Osteoblast (primary cell): ENCODE results near the gene CMKLR1. TPM values are rescaled to one million over a fixed set of nuclear protein-coding genes. Genes with fewer than 3 reads are reported as not detected.

Experiments
- DNase-seq: peaks from one replicate; pipeline ENCODE4 v3.0.0; 2011; ENCODE audit warnings: low spot score, mixed read lengths; ENCODE audit not compliant: insufficient read length; ENCODE audit errors: missing footprints
- H2AFZ ChIP-seq: 2 replicates; pipeline ENCODE4 v1.6.0; 2011; ENCODE audit warnings: mild to moderate bottlenecking, low read length
- H3K27ac ChIP-seq: 2 replicates; pipeline ENCODE4 v1.5.1; 2011; ENCODE audit warnings: mild to moderate bottlenecking, low read depth, low read length, moderate library complexity
- H3K27me3 ChIP-seq: 2 replicates; pipeline ENCODE4 v1.6.0; 2012; ENCODE audit warnings: mild to moderate bottlenecking, control low read depth, inconsistent platforms, low read length, moderate library complexity; ENCODE audit not compliant: insufficient read depth
- H3K36me3 ChIP-seq: 2 replicates; pipeline ENCODE4 v1.5.1; 2011; ENCODE audit warnings: mild to moderate bottlenecking, low read length, control low read depth, moderate library complexity; ENCODE audit not compliant: insufficient read depth
- H3K4me1 ChIP-seq: 2 replicates; pipeline ENCODE4 v1.5.1; 2011; ENCODE audit warnings: mild to moderate bottlenecking, low read length, control low read depth, moderate library complexity; ENCODE audit not compliant: insufficient read depth
- H3K4me2 ChIP-seq: 2 replicates; pipeline ENCODE4 v1.6.0; 2011; ENCODE audit warnings: mild to moderate bottlenecking, low read length; ENCODE audit not compliant: insufficient read depth
- H3K4me3 ChIP-seq: fragments of 200-600 bp; sonication (generic); 3 replicates; pipeline ENCODE4 v1.5.1; 2012; ENCODE audit warnings: mild to moderate bottlenecking, low read length, inconsistent platforms; ENCODE audit not compliant: insufficient read depth
- H3K79me2 ChIP-seq: 2 replicates; pipeline ENCODE4 v1.6.0; 2012; ENCODE audit warnings: mild to moderate bottlenecking, low read length, control low read depth, inconsistent platforms; ENCODE audit not compliant: insufficient read depth
- H3K9me3 ChIP-seq: 2 replicates; pipeline ENCODE4 v1.5.1; 2011; ENCODE audit warnings: low read depth, low read length, control low read depth
- H4K20me1 ChIP-seq: 2 replicates; pipeline ENCODE4 v1.6.0; 2012; ENCODE audit warnings: mild to moderate bottlenecking, low read length, control low read depth; ENCODE audit not compliant: insufficient read depth
- total RNA-seq: library from RNA; depleted of rRNA; stranded (reverse); fragments of >200 nt; gene quantifications from 2 replicates; pipeline ENCODE4 v1.2.3, GENCODE V29; 2012
- TF ChIP-seq, protein P1 (sequence below): IDR thresholded peaks from 2 replicates; pipeline ENCODE4 v1.5.1; 2011; ENCODE audit warnings: mild to moderate bottlenecking, low read depth, low read length, moderate library complexity; ENCODE audit errors: extremely low read depth

Gene CMKLR1
- total RNA-seq, 1 donor: 9.8 TPM

DNA sequence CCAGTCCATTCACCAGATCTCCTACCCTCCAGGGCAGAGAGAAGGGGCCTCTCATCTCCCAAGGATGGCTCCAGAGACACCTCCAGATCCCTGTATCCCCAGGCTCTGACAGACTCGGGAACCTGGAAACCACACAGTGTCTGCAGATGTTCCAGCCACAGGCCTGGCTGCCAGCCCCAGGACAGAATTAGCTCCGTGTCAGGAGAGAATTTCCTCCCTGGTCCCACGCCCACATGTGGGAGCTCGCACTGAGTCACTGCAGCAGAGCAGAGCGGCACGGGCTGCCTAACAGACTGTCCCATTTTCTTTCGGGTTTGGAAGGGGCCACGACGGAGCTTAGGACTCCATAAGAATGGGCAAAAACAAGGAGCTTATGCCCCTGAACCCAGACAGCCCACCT lies 33.6 kb downstream of the CMKLR1 start:
- TF ChIP-seq, protein P1, sequence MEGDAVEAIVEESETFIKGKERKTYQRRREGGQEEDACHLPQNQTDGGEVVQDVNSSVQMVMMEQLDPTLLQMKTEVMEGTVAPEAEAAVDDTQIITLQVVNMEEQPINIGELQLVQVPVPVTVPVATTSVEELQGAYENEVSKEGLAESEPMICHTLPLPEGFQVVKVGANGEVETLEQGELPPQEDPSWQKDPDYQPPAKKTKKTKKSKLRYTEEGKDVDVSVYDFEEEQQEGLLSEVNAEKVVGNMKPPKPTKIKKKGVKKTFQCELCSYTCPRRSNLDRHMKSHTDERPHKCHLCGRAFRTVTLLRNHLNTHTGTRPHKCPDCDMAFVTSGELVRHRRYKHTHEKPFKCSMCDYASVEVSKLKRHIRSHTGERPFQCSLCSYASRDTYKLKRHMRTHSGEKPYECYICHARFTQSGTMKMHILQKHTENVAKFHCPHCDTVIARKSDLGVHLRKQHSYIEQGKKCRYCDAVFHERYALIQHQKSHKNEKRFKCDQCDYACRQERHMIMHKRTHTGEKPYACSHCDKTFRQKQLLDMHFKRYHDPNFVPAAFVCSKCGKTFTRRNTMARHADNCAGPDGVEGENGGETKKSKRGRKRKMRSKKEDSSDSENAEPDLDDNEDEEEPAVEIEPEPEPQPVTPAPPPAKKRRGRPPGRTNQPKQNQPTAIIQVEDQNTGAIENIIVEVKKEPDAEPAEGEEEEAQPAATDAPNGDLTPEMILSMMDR: no peak
- Histone ChIP-seq H3K4me3 (peak overlapping the region; percentile 52), H3K79me2 (no peaks in the 10 kb centered on the region), H3K9me3 (no peaks in the 10 kb centered on the region), H3K36me3 (no peaks in the 10 kb centered on the region), H4K20me1 (no peaks in the 10 kb centered on the region), H3K27ac (peak overlapping the region; percentile 99), H2AFZ (no peak overlapping the region), H3K4me2 (peak overlapping the region; percentile 82), H3K27me3 (no peaks in the 10 kb centered on the region), H3K4me1 (peaks cover 65% of the 10 kb centered on the region)
- peak; percentile 90 for DNase-seq

DNA sequence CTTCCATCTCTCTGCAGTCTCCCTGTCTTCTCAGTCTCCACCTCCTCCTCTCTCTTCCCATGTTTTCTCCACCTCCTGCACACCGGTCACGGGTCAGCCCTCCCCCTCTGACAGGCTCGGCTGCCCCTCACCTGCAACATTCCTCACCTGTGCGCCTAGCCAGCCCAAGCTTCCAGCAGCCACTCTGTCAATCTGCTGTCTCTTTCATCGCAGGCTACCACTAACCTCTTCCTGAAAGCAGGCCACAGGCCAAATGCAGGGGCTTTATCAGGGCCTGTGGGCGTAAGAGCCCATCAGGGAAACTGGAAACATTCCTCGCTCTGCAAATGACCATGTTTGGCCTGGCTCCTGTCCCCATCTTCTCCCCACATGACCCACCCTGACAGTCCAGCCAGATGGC lies 34.5 kb downstream of the CMKLR1 start:
- no peaks in the 10 kb centered on the region for H4K20me1 ChIP-seq
- TF ChIP-seq, protein P1: no peak
- H3K27me3 ChIP-seq: no peaks in the 10 kb centered on the region
- DNase-seq: no peak
- no peaks in the 10 kb centered on the region for H3K79me2 ChIP-seq
- peak overlapping the region; percentile 47 for H3K4me2 ChIP-seq
- H2AFZ ChIP-seq: no peak overlapping the region
- peak overlapping the region; percentile 99 for H3K27ac ChIP-seq
- no peak overlapping the region for H3K4me3 ChIP-seq
- H3K4me1 ChIP-seq: peaks cover 65% of the 10 kb centered on the region
- no peaks in the 10 kb centered on the region for H3K9me3 ChIP-seq
- no peaks in the 10 kb centered on the region for H3K36me3 ChIP-seq

DNA sequence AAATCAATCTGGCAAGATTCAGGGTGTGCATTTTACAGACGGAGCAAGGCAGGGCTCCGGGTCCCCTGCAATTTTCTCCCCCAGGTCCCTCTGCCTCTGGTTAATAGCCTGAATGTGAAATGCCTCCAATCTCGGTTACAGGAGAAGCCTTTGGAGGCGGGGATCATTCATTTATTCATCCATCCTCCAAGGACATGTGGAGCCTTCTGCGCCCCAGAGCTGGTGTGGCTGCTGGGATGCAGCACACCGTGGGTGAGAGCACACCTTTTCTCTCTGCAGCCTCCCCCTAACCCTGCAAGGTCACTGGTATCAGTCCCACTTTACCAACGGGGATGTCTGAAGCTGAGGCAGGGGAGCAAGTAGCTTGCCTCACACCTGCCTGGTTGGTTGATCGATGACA lies 35.4 kb downstream of the CMKLR1 start:
- TF ChIP-seq, protein P1: no peak
- Histone ChIP-seq H3K27ac (peak overlapping the region; percentile 99), H3K4me3 (no peak overlapping the region), H3K36me3 (no peaks in the 10 kb centered on the region), H2AFZ (no peak overlapping the region), H3K4me1 (peaks cover 62% of the 10 kb centered on the region), H3K4me2 (no peak overlapping the region), H3K27me3 (no peaks in the 10 kb centered on the region), H3K79me2 (no peaks in the 10 kb centered on the region), H4K20me1 (no peaks in the 10 kb centered on the region), H3K9me3 (no peaks in the 10 kb centered on the region)
- DNase-seq: no peak

DNA sequence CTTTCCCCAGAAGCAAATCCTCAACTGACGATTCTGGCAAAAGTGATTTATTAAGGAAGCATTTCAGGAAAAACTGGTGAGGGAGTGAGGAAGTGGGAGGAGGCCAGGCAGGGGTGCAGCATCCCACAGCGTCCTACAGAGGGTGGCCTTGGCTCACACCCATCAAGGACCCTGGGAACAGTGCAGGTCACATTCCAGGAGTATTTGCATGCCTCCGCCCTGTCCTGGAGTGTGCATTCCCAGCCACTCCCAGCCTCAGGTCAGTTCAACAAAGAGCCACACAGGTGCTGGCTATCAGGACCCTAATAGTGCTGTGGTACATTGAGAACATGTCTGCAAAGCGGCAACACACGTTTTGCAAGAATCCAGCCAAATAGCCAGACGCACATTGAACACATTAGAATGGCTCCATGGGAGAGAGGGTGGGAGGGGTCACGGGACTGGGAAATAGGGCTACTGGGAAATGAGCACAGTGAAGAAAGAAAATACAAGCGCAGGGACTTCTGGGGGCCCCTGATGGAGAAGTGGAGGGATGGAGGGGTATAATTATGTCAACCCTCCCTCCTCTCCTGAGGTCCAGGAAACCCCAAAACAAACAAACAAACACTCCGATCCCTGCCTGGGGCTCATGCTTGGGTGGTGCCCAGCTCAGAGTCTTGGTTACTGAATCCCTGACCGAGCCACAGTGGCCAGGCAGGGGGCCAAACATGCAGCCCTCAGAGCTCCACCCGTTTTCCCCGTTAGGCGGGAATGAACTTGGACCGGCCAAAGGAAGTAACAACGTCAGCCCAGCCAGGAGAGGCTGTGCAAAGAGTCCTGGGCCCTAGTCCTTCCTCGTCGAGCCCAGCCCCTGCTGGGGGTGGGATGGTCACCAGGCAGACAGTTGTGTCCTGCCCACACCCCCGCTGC lies 36.5 kb downstream of the CMKLR1 start:
- Histone ChIP-seq H3K79me2 (no peaks in the 10 kb centered on the region), H3K4me3 (no peak overlapping the region), H3K36me3 (no peaks in the 10 kb centered on the region), H3K4me1 (peaks cover 52% of the 10 kb centered on the region), H2AFZ (peak overlapping the region; percentile 20), H3K27ac (peak overlapping the region; percentile 99), H3K4me2 (peak overlapping the region; percentile 37), H3K27me3 (no peaks in the 10 kb centered on the region), H4K20me1 (no peaks in the 10 kb centered on the region), H3K9me3 (no peaks in the 10 kb centered on the region)
- DNase-seq: peak; percentile 88
- TF ChIP-seq, protein P1: no peak
